PC-3 (cell line): ENCODE results near the gene STARD5. TPM values are rescaled to one million over a fixed set of nuclear protein-coding genes. Genes with fewer than 3 reads are reported as not detected.
A peak's percentile ranks its signal among the peaks of the same experiment; 100 is the strongest.

Source experiments
- ATAC-seq: fragments of 200-7000 bp; cut with Tn5 transposase; 2 replicates; pipeline ENCODE4 v1.9.1; 2020; ENCODE audit warnings: mild to moderate bottlenecking, moderate library complexity
- BruUV-seq: library from RNA; stranded (reverse); fragments of 400-500 nt; replicated peaks from 2 replicates; lab custom pipeline; 2021; lab: Mats Ljungman, UMichigan
- CTCF ChIA-PET: fragments of 300-600 bp; sonication (Branson Sonifier 250); formaldehyde crosslinking; loops from one replicate; lab custom pipeline; 2022; ENCODE audit warnings: antibody characterized with exemption; lab: Charles Lee
- POLR2A ChIA-PET: fragments of 300-600 bp; sonication (Branson Sonifier 250); formaldehyde crosslinking; loops from one replicate; lab custom pipeline; 2022; ENCODE audit warnings: antibody characterized with exemption; ENCODE audit not compliant: unreplicated experiment; lab: Charles Lee
- DNase-seq: peaks from one replicate; pipeline ENCODE4 v3.0.0-alpha.2; 2015
- H2AFZ ChIP-seq: fragments of 300-600 bp; sonication (generic); 2 replicates; pipeline ENCODE4 v1.6.0; 2016; ENCODE audit warnings: antibody characterized with exemption, low read length
- H3F3A ChIP-seq: fragments of 300-600 bp; sonication (generic); one replicate; pipeline ENCODE4 v1.6.0; 2017; ENCODE audit warnings: antibody characterized with exemption, low read length, control low read depth, mild to moderate bottlenecking; ENCODE audit not compliant: unreplicated experiment
- H3K27ac ChIP-seq: fragments of 300-600 bp; sonication (generic); 2 replicates; pipeline ENCODE4 v1.5.1; 2016; ENCODE audit warnings: mild to moderate bottlenecking, low read length
- H3K27me3 ChIP-seq: fragments of 300-600 bp; sonication (generic); 2 replicates; pipeline ENCODE4 v1.6.1; 2016; ENCODE audit warnings: low read length, mixed read lengths
- H3K36me3 ChIP-seq: fragments of 300-600 bp; sonication (generic); 2 replicates; pipeline ENCODE4 v1.6.1; 2016; ENCODE audit warnings: low read depth, mixed run types, low read length, mixed read lengths
- H3K4me1 ChIP-seq: fragments of 300-600 bp; sonication (generic); 2 replicates; pipeline ENCODE4 v1.5.1; 2016; ENCODE audit warnings: low read length; ENCODE audit not compliant: insufficient read depth
- H3K4me2 ChIP-seq: fragments of 300-600 bp; sonication (generic); 2 replicates; pipeline ENCODE4 v1.6.0; 2016; ENCODE audit warnings: low read length
- H3K4me3 ChIP-seq: fragments of 300-600 bp; sonication (generic); 2 replicates; pipeline ENCODE4 v1.5.1; 2016; ENCODE audit warnings: mild to moderate bottlenecking, low read length, mixed read lengths
- H3K79me2 ChIP-seq: fragments of 300-600 bp; sonication (generic); 2 replicates; pipeline ENCODE4 v1.6.1; 2017; ENCODE audit warnings: low read length, mixed read lengths
- H3K9ac ChIP-seq: fragments of 300-600 bp; sonication (generic); 2 replicates; pipeline ENCODE4 v1.6.0; 2016; ENCODE audit warnings: mild to moderate bottlenecking, low read length
- H3K9me2 ChIP-seq: fragments of 300-600 bp; sonication (generic); replicated peaks from 2 replicates; pipeline ENCODE4 v1.6.1; 2016; ENCODE audit warnings: mixed run types, low read length, mixed read lengths
- H3K9me3 ChIP-seq: fragments of 300-600 bp; sonication (generic); 2 replicates; pipeline ENCODE4 v1.6.1; 2016; ENCODE audit warnings: low read length, mixed read lengths
- H4K20me1 ChIP-seq: fragments of 300-600 bp; sonication (generic); 2 replicates; pipeline ENCODE4 v1.6.1; 2016; ENCODE audit warnings: low read length, mixed read lengths
- CTCF ChIP-seq: fragments of 300-600 bp; sonication (generic); conservative IDR thresholded peaks from 2 replicates; pipeline ENCODE4 v1.5.1; 2017; ENCODE audit warnings: antibody characterized with exemption, low read depth, mild to moderate bottlenecking, low read length
- EZH2 ChIP-seq: fragments of 300-600 bp; sonication (generic); IDR thresholded peaks from one replicate; pipeline ENCODE4 v1.6.1; 2017; ENCODE audit warnings: antibody characterized with exemption, mild to moderate bottlenecking, low read length; ENCODE audit not compliant: unreplicated experiment
- EZH2phosphoT487 ChIP-seq: fragments of 300-600 bp; sonication (generic); IDR thresholded peaks from 2 replicates; pipeline ENCODE4 v1.6.1; 2018; ENCODE audit warnings: mild to moderate bottlenecking, antibody characterized with exemption, low read length, borderline replicate concordance
- intact Hi-C: fragments of 100-400 bp; cut with micrococcal nuclease; formaldehyde crosslinking; loops from 2 replicates; pipeline ENCODE4 v1.9.0; 2023
- total RNA-seq: library from RNA; depleted of rRNA; stranded (reverse); fragments of >200 nt; gene quantifications from 2 replicates; pipeline ENCODE4 v1.2.3, GENCODE V29; 2014

The STARD5 gene
- total RNA-seq, 1 experiment from 2014 or later, result 5.9 TPM

- peaks cover 9% of the 10 kb centered on the region for H3K4me1 ChIP-seq
- TF ChIP-seq CTCF (no peak), EZH2 (no peak), EZH2phosphoT487 (no peak)
- H3K27me3 ChIP-seq, result no peaks in the 10 kb centered on the region
- no peak overlapping the region for H3K9ac ChIP-seq
- no peak overlapping the region for H3K4me2 ChIP-seq
- CTCF ChIA-PET, result no interaction called here
- H3F3A ChIP-seq, result no peaks in the 10 kb centered on the region
- no peak overlapping the region for H2AFZ ChIP-seq
- POLR2A ChIA-PET, result interaction anchor here (0.6 kb wide), 1 partner anchor 40 kb away, joined by 3 read pairs; no protein-coding TSS in a partner anchor
- H3K4me3 ChIP-seq, result no peak overlapping the region
- H3K36me3 ChIP-seq, result no peaks in the 10 kb centered on the region
- H3K79me2 ChIP-seq, result no peaks in the 10 kb centered on the region
- no TSS peak for BruUV-seq
- intact Hi-C loops, result no loop called here
- H3K27ac ChIP-seq, result no peak overlapping the region
- DNase-seq (no peak), ATAC-seq (no peak)
- no peaks in the 10 kb centered on the region for H3K9me2 ChIP-seq
- H3K9me3 ChIP-seq, result no peaks in the 10 kb centered on the region
- H4K20me1 ChIP-seq, result no peaks in the 10 kb centered on the region
Observed at GRCh38 chr15:81308260-81308659, 15.7 kb downstream of the STARD5 start.

DNA sequence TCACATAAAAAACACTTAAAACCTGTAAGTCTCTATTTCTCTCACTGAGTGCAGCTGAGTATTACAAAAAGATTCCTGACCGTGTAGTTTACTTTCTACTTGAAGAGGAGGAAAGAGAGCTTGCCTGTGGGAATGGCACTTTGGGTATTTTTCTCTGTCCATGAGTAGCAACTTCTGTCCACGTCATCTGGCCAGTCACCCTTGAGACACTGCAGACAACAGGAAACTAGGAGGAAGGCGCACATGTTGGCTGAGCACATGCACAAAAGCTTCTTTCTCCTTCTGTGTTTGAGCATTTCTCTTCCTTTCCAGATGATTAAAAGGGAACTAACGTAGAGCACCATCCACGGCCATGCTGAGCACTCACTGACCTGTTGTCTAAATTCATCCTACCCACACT lies 19.7 kb downstream of the STARD5 start:
- H4K20me1 ChIP-seq, result no peaks in the 10 kb centered on the region
- intact Hi-C loops, result no loop called here
- no peak; the same call in 1 of the 2 replicates for ATAC-seq
- H3K9me2 ChIP-seq, result no peaks in the 10 kb centered on the region
- no peak overlapping the region for H3K9ac ChIP-seq
- H2AFZ ChIP-seq, result peak overlapping the region; percentile 36
- TF ChIP-seq EZH2 (no peak), EZH2phosphoT487 (no peak), CTCF (no peak)
- no peaks in the 10 kb centered on the region for H3K9me3 ChIP-seq
- H3K4me1 ChIP-seq, result no peaks in the 10 kb centered on the region
- BruUV-seq, result no TSS peak
- H3K4me3 ChIP-seq, result no peak overlapping the region
- H3K27me3 ChIP-seq, result no peaks in the 10 kb centered on the region
- no peak for DNase-seq
- CTCF ChIA-PET, result no interaction called here
- H3K36me3 ChIP-seq, result no peaks in the 10 kb centered on the region
- no peaks in the 10 kb centered on the region for H3K79me2 ChIP-seq
- H3F3A ChIP-seq, result no peaks in the 10 kb centered on the region
- no peak overlapping the region for H3K27ac ChIP-seq
- H3K4me2 ChIP-seq, result no peak overlapping the region
- POLR2A ChIA-PET, result no interaction called here

- DNase-seq (no peak), ATAC-seq (no peak)
- intact Hi-C loops, result no loop called here
- TF ChIP-seq CTCF (no peak), EZH2 (no peak), EZH2phosphoT487 (no peak)
- peaks cover 1% of the 10 kb centered on the region for H3K4me1 ChIP-seq
- H3K4me3 ChIP-seq, result no peak overlapping the region
- POLR2A ChIA-PET, result no interaction called here
- H3K36me3 ChIP-seq, result no peaks in the 10 kb centered on the region
- no peaks in the 10 kb centered on the region for H4K20me1 ChIP-seq
- BruUV-seq, result no TSS peak
- H3F3A ChIP-seq, result no peaks in the 10 kb centered on the region
- H3K9ac ChIP-seq, result no peak overlapping the region
- H2AFZ ChIP-seq, result 0 out of 2 replicates have a peak overlapping the region, but pooled peaks have one; percentile 36
- H3K9me3 ChIP-seq, result no peaks in the 10 kb centered on the region
- H3K4me2 ChIP-seq, result no peak overlapping the region
- H3K9me2 ChIP-seq, result no peaks in the 10 kb centered on the region
- no peaks in the 10 kb centered on the region for H3K79me2 ChIP-seq
- CTCF ChIA-PET, result no interaction called here
- no peak overlapping the region for H3K27ac ChIP-seq
- H3K27me3 ChIP-seq, result no peaks in the 10 kb centered on the region
Observed at GRCh38 chr15:81303244-81304225, 20.4 kb downstream of the STARD5 start.
